Measurements from ENCODE around the gene PIBF1. TPM values are rescaled to one million over a fixed set of nuclear protein-coding genes. Genes with fewer than 3 reads are reported as not detected.
"Not testable (repeated sequence)": the region's sequence is repeated elsewhere in the genome, so short reads cannot be mapped to it uniquely, and the experiment has no call there.

Gene PIBF1, protein sequence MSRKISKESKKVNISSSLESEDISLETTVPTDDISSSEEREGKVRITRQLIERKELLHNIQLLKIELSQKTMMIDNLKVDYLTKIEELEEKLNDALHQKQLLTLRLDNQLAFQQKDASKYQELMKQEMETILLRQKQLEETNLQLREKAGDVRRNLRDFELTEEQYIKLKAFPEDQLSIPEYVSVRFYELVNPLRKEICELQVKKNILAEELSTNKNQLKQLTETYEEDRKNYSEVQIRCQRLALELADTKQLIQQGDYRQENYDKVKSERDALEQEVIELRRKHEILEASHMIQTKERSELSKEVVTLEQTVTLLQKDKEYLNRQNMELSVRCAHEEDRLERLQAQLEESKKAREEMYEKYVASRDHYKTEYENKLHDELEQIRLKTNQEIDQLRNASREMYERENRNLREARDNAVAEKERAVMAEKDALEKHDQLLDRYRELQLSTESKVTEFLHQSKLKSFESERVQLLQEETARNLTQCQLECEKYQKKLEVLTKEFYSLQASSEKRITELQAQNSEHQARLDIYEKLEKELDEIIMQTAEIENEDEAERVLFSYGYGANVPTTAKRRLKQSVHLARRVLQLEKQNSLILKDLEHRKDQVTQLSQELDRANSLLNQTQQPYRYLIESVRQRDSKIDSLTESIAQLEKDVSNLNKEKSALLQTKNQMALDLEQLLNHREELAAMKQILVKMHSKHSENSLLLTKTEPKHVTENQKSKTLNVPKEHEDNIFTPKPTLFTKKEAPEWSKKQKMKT
- 10 to 100 TPM in 2 of 3 donors, 1 to 10 TPM in 1; 2.6 to 27.0 (median 15.4) TPM for polyA plus RNA-seq

DNA sequence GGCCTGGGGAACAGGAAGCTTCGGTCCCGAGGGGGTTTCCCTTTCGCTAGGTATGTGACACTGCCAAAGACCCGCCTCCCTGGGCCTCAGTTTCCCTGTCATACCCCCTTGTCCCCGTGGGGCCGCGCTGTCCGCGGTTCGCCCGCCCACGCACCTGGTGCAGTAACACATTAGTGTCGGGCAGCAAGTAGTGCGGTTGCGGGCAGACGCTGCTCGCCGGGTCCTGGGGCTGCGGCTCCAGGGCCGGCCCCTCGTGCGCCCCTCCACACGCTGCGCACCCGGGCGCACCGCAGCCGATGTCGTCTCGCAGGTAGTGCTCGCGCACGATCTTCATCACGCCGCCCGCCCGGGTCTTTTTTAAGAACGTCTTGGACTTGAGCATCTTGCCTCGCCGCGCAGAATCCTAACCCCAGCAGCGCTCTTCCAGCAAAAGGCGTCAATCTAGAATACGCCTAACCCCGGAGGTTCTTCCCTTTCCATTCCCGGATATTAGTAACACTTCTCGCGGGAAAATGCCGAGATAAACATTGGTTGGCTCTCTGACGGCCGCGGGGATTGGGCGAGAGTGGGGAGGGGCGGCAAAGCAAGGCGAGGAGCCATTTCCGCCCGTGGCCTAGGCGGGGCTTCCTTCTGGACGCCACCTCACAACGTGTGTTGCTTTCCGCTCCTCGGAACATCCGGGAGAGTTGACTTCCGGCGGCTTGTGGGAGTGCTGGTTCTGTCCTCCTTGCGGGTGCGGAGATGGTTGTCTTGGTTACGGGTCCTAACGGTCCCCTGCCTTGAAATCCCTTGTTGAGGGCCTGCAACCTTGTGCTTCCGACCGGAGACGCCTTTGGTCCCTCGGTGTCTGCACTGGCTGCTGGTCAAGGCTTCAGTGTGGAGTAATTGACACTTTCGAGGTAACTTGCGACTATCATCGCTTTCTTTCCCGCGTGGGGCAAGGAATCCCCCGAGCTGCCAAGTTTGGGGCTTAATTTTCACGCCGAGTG, at the start of gene PIBF1, which contains the start of gene DIS3:
Gene PIBF1, plus strand, starts transcription at position 683 of the 989 bp plus-strand sequence. CDS start 1,337 bp downstream, outside the sequence.
Gene DIS3, minus strand, starts transcription at position 450 of the 989 bp plus-strand sequence. Its CDS starts 68 bp downstream, at position 382.
- DNase-seq: peak; percentile 95 to 96 (median 96)
- H3K36me3 Mint-ChIP-seq: peaks cover 0 to 16% (median 1%) of the 10 kb centered on the region in 3 donors
- peaks cover 5 to 9% (median 6%) of the 10 kb centered on the region in 3 donors for H3K27me3 Mint-ChIP-seq (ENCODE audit: low read depth in 3 of 3)
- peak within 1 kb of the TSS; percentile 99 to 100 (median 100) for H3K4me3 Mint-ChIP-seq
- H3K9me3 Mint-ChIP-seq: no peaks in the 10 kb centered on the region
- peaks cover 51 to 84% of the 10 kb centered on the region in 2 donors for H3K4me1 Mint-ChIP-seq
- peak within 1 kb of the TSS; percentile 96 to 100 (median 100) for H3K27ac Mint-ChIP-seq

DNA sequence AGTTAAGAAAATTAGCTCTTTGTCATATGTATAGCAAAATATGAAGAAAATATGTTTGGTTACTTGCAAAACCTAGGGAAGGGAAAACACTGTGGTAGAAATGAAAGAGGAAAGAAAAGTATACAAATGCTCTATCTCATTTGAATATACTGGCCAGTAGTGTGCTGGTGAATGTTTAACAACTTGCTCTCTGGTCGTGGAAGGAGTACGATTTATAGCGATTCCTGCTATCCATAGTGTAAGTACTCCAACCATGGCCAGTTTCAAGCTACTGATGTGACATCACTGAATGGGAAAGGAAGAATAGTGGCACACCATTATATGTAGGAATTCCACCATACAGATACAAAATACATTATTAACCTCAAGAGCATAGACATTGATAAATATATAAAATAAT, 44.9 kb upstream of the PIBF1 start:
- no peaks in the 10 kb centered on the region for H3K4me1 Mint-ChIP-seq
- H3K9me3 Mint-ChIP-seq: no peaks in the 10 kb centered on the region
- DNase-seq: no peak
- peaks cover 4 to 37% (median 13%) of the 10 kb centered on the region in 3 donors for H3K36me3 Mint-ChIP-seq
- H3K27me3 Mint-ChIP-seq (ENCODE audit: low read depth in 3 of 3): no peaks in the 10 kb centered on the region
- no peak overlapping the region for H3K27ac Mint-ChIP-seq
- no peak overlapping the region for H3K4me3 Mint-ChIP-seq

DNA sequence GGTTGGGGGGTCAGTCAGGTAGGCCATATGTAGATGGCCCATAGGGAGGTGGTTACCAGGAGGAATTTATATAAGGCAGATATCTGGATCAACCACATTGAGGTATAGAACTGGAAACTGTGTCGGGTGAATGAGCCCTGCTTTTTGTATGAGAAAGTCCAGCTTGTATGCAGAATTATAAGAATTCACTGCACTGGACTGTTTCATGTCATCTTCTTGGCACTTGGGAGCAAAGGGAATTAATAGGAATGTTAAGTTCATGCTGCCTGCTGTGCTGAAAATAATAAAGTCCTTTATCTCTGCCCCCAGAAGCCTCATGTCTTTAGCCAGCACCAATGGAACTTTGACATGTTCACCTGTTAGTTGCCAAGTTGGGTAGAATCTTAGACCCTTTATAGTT, 41.9 kb upstream of the PIBF1 start:
- Mint-ChIP-seq H3K4me1 (peaks cover 4 to 7% of the 10 kb centered on the region in 2 donors), H3K36me3 (peaks cover 8 to 32% (median 9%) of the 10 kb centered on the region in 3 donors), H3K4me3 (no peak overlapping the region), H3K9me3 (no peaks in the 10 kb centered on the region), H3K27me3 (ENCODE audit: low read depth in 3 of 3) (no peaks in the 10 kb centered on the region), H3K27ac (no peak overlapping the region)
- DNase-seq: no peak

DNA sequence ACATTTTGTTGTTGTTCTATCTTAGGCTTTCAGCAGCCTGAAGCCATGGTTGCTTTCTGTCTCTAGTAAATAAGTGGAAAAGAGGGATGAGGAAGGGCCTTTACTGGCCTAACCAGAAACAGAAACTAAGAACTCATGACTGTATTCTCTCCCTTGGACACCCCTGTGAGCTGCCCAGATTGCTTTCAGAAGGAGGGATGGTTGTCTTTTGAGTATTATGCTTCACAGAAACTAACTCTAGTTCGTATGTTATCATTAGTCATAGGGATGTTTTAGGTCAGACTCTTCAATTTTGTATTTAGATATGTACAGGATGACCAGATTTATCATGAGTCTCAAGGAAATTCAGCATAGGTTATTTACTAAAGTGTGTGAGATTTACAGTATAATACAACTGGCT, 36.7 kb upstream of the PIBF1 start:
- Mint-ChIP-seq H3K4me1 (peaks cover 8 to 17% of the 10 kb centered on the region in 2 donors), H3K36me3 (peaks cover 5 to 29% (median 19%) of the 10 kb centered on the region in 3 donors), H3K4me3 (no peak overlapping the region), H3K27me3 (ENCODE audit: low read depth in 3 of 3) (no peaks in the 10 kb centered on the region), H3K27ac (no peak overlapping the region), H3K9me3 (no peaks in the 10 kb centered on the region)
- DNase-seq: no peak

DNA sequence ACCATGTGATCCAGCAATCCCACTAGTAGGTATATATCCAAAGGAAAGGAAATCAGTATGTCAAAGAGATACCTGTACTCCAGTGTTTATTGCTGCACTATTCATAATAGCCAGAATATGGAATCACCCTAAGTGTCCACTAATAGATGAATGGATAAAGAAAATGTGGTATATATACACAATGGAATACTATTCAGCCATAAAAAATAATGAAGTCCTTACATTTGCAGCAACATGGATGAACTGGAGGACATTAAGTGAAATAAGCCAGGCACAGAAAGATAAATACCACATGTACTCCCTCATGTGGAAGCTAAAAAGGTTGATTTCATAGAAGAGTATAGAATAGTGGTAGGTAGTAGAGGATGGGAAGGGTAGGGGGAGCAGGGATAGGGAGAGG, 30.7 kb upstream of the PIBF1 start:
- Mint-ChIP-seq H3K9me3 (no peaks in the 10 kb centered on the region), H3K36me3 (peaks cover 4 to 50% (median 25%) of the 10 kb centered on the region in 3 donors), H3K4me1 (peaks cover 7 to 24% of the 10 kb centered on the region in 2 donors), H3K4me3 (no peak overlapping the region), H3K27me3 (ENCODE audit: low read depth in 3 of 3) (peaks cover 0 to 1% (median 0%) of the 10 kb centered on the region in 3 donors), H3K27ac (peak overlapping the region in 1 of 6 donors; percentile 3)
- no peak for DNase-seq

DNA sequence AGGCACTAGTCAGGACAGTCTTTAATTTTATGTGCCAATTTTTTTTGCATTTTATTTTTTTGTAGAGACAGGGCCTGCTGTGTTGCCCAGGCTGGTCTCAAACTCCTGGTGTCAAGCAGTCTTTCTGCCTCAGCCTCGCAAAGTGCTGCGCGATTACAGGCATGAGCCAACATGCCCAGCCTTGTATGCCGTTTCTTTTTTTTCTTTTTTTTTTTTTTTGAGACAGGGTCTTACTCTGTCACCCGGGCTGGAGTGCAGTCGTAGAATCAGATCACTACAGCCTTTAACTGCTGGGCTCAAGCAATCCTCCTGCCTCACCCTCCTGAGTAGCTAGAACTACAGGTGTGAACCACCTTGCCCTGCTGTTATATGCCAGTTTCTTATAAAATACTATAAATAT, 27.8 kb upstream of the PIBF1 start:
- Mint-ChIP-seq H3K27ac (no peak overlapping the region), H3K36me3 (peaks cover 7 to 47% (median 16%) of the 10 kb centered on the region in 3 donors), H3K9me3 (no peaks in the 10 kb centered on the region), H3K27me3 (ENCODE audit: low read depth in 3 of 3) (peaks cover 0 to 1% (median 0%) of the 10 kb centered on the region in 3 donors), H3K4me3 (no peak overlapping the region), H3K4me1 (peaks cover 3 to 24% of the 10 kb centered on the region in 2 donors)
- DNase-seq: no peak

DNA sequence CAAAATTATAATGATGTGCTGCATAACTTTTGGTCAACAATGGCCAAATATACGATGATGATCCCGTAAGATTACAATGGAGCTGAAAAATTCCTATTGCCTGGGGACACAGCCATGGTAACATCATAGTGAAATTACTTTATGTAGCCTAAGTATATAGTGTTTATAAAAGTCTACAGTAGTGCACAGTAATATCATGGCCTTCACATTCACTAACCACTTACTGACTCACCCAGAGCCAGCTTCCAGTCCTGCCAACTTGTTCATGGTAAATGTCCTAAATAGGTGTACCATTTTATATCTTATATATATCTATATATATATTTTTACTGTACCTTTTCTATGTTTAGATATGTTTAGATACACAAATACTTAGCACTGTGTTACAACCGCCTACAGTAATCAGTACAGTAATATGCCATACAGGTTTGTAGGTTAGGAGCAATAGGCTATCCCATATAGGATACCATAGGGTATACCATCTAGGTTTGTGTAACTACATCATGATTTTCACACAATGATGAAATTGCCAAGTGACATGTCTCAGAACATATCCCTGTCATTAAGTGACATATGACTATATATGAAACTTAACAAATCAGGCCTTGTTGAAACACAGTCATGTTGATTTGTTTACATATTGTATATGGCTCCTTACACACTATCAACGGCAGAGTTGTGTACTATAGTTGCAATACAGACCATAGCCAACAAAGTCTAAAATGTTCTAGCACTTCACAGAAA, 24.0 kb upstream of the PIBF1 start:
- DNase-seq: no peak
- Mint-ChIP-seq H3K27me3 (ENCODE audit: low read depth in 3 of 3) (no peaks in the 10 kb centered on the region), H3K36me3 (peaks cover 11 to 46% (median 26%) of the 10 kb centered on the region in 3 donors), H3K4me3 (no peak overlapping the region), H3K9me3 (no peaks in the 10 kb centered on the region), H3K27ac (no peak overlapping the region), H3K4me1 (peaks cover 0 to 5% of the 10 kb centered on the region in 2 donors)

DNA sequence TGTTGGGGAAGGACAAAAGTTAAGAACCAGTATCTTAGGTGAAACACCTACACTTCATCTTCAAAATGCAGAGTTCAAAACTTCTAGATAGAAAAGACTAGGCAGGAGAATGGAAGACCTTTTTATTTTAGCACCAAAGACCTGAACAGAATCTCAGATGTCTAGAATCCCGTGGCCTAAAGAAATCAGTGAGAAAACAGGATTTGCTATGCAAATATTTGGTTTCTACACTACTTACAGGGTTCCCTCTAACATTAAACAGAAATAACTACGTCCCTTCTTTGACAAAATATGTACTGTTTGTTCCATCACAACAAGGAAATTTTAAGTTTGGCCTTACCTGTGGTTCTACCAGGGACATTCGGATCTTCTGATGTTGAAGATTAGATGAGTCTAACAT, 21.7 kb upstream of the PIBF1 start:
- no peak for DNase-seq
- Mint-ChIP-seq H3K27ac (no peak overlapping the region), H3K4me1 (peaks cover 0 to 5% of the 10 kb centered on the region in 2 donors), H3K27me3 (ENCODE audit: low read depth in 3 of 3) (no peaks in the 10 kb centered on the region), H3K9me3 (no peaks in the 10 kb centered on the region), H3K36me3 (peaks cover 14 to 57% (median 35%) of the 10 kb centered on the region in 3 donors), H3K4me3 (no peak overlapping the region)

DNA sequence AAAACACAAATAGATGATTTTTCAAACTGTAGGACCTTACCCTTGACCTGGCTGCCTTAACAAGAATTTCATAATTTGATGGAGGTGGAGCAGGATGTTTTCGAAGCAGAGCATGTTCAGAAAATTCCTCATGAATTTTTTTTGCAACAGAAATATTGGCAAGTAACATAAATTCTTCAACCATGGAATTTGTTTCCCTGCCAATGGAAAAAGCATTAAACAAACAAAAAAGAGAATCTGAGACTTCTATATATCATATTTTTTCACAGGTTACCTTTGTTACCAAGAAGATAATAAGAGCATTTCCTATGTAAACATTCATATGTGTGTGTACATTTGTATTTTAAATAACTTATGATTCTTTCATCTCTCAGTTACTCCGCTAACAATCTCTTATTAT, 18.5 kb upstream of the PIBF1 start:
- Mint-ChIP-seq H3K9me3 (no peaks in the 10 kb centered on the region), H3K4me1 (no peaks in the 10 kb centered on the region), H3K4me3 (no peak overlapping the region), H3K27me3 (ENCODE audit: low read depth in 3 of 3) (no peaks in the 10 kb centered on the region), H3K36me3 (peaks cover 15 to 68% (median 38%) of the 10 kb centered on the region in 3 donors), H3K27ac (no peak overlapping the region)
- DNase-seq: no peak

DNA sequence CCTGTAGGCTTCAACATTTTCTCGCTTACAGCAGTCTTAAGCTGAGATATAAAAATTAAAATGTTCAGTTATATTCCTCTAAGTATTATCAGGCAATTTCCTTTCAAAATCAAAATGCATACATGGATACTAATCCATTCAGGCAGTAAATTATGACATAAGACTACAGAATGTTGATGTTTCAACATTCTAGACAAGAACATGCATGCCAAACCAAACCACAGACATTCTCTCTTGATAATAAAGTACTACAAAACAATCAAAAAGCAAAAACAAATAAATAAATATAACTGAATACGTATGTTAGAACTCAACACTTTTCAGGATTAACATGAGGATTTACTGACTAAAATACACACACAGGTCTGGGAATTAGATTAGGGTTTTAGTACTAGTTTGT, 7.9 kb upstream of the PIBF1 start:
- H3K36me3 Mint-ChIP-seq: peaks cover 31 to 65% (median 42%) of the 10 kb centered on the region in 3 donors
- no peaks in the 10 kb centered on the region for H3K9me3 Mint-ChIP-seq
- no peak for DNase-seq
- H3K27me3 Mint-ChIP-seq (ENCODE audit: low read depth in 3 of 3): no peaks in the 10 kb centered on the region
- H3K4me3 Mint-ChIP-seq: no peak overlapping the region
- no peak overlapping the region for H3K27ac Mint-ChIP-seq
- H3K4me1 Mint-ChIP-seq: peaks cover 5 to 30% of the 10 kb centered on the region in 2 donors

DNA sequence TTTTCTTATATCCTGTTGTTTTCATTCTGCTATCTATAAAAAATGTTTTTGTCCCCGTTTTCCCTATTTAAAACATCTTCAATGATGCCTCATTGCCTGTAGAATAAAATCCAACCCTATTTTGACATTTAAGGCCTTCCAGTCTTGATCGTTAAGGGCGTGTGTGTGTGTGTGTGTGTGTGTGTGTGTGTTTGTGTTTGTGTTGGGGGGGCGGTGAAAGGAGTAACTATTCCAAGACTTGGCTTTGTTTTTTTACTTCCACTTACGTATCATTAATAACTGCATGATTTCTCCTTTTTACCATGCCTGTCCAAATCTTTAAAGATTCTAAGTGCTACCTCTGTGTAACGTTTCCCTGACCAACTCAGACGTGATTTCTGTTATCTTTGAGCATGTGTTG, 784 bp downstream of the PIBF1 start:
- H3K36me3 Mint-ChIP-seq: peaks cover 0 to 8% (median 0%) of the 10 kb centered on the region in 3 donors
- peak overlapping the region; percentile 99 to 100 (median 100) for H3K4me3 Mint-ChIP-seq
- DNase-seq: peak in 2 of 3 donors; percentile 2 to 3
- peak overlapping the region; percentile 96 to 100 (median 100) for H3K27ac Mint-ChIP-seq
- peaks cover 5 to 9% (median 6%) of the 10 kb centered on the region in 3 donors for H3K27me3 Mint-ChIP-seq (ENCODE audit: low read depth in 3 of 3)
- H3K4me1 Mint-ChIP-seq: peaks cover 47 to 78% of the 10 kb centered on the region in 2 donors
- no peaks in the 10 kb centered on the region for H3K9me3 Mint-ChIP-seq

DNA sequence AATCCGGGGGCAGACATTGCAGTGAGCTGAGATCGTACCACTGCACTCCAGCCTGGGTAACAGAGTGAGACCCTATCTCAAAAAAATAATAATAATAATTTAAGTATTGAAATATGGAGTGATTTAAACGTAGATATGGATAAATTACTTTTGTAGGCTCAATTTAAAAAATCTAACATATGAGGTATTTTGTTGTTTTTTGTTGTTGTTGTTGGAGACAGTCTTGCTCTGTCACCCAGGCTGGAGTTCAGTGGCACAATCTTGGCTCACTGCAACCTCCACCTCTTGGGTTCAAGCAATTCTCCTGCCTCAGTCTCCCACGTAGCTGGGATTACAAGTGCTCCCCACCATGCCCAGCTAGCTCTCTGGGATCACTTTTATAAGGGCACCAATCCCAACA, 2.7 kb downstream of the PIBF1 start:
- H3K36me3 Mint-ChIP-seq; H3K27ac Mint-ChIP-seq; H3K9me3 Mint-ChIP-seq; H3K4me3 Mint-ChIP-seq; H3K27me3 Mint-ChIP-seq (ENCODE audit: low read depth in 3 of 3); DNase-seq: not testable (repeated sequence)
- peaks cover 42 to 77% of the 10 kb centered on the region in 2 donors for H3K4me1 Mint-ChIP-seq

All from immature natural killer cell (primary cell).